Natural killer cell treated with Interleukin-12 subunit alpha and Interleukin-12 subunit beta and Interleukin-15 and Interleukin-18, amount 100 ng/mL, for 72 hours (primary cell): Measurements from ENCODE around the gene ANP32E. TPM values are rescaled to one million over a fixed set of nuclear protein-coding genes. Genes with fewer than 3 reads are reported as not detected.
A peak's percentile ranks its signal among the peaks of the same experiment; 100 is the strongest.
"Not testable (repeated sequence)": the region's sequence is repeated elsewhere in the genome, so short reads cannot be mapped to it uniquely, and the experiment has no call there.

Experiments used
- ATAC-seq, 2 donors: fragments of 150-1000 bp; cut with Tn5 transposase in 1 of 2; sonication (Bioruptor Pico), chemical (Tn5 transposase) in 1 of 2; 2 replicates each; pipeline ENCODE4 v1.10.0; 2021
- DNase-seq: peaks from one replicate; pipeline ENCODE4 v3.0.0; 2022; ENCODE audit warnings: low spot score
- H3K27ac Mint-ChIP-seq, 2 donors: 1 replicate in 1 of 2; 2 replicates in 1 of 2; pipeline ENCODE4 v1.8.0; 2022; ENCODE audit warnings: mixed read lengths in 2 of 2, mild to moderate bottlenecking in 1 of 2, moderate library complexity in 1 of 2
- H3K27me3 Mint-ChIP-seq, 2 donors: 1 replicate in 1 of 2; 2 replicates in 1 of 2; pipeline ENCODE4 v1.8.0; 2022; ENCODE audit warnings: mixed read lengths in 2 of 2
- H3K36me3 Mint-ChIP-seq: one replicate; pipeline ENCODE4 v1.8.0; 2022; ENCODE audit warnings: mixed read lengths
- H3K4me1 Mint-ChIP-seq, 2 donors: 1 replicate in 1 of 2; 2 replicates in 1 of 2; pipeline ENCODE4 v1.8.0; 2022; ENCODE audit warnings: low read depth in 2 of 2, mixed read lengths in 2 of 2, mild to moderate bottlenecking in 1 of 2
- H3K4me3 Mint-ChIP-seq: one replicate; pipeline ENCODE4 v1.8.0; 2022; ENCODE audit warnings: mixed read lengths
- H3K9me3 Mint-ChIP-seq: 2 replicates; pipeline ENCODE4 v1.8.0; 2022; ENCODE audit warnings: mixed read lengths
- total RNA-seq, 2 donors: library from RNA; stranded (reverse); gene quantifications; one replicate each; pipeline ENCODE4 v1.2.3, GENCODE V29; 2022

The ANP32E gene
- total RNA-seq, 2 donors from 2014 or later: 157 to 164 TPM

DNA sequence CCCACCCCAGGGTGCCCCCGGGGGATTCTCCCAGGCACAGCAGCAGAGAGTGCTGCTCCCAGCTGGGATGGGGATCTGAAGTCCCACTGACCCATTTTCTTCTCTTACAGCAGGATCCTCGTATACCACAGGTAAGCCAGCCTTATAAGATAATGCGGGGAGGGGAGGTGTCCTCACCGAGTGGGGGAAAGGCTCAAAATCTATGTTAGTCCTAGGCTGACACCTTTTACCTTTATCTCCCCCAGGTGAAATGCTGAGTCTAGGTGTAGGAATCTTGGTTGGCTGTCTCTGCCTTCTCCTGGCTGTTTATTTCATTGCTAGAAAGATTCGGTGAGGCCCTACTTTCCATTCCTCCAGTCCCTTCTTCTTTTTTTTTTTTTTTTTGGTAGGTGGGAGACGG is 27.6 kb upstream of the ANP32E start:
- Mint-ChIP-seq H3K36me3 (no peaks in the 10 kb centered on the region), H3K9me3 (no peaks in the 10 kb centered on the region), H3K4me3 (no peak overlapping the region), H3K27me3 (peaks cover 7% of the 10 kb centered on the region in 2 donors), H3K27ac (no peak overlapping the region), H3K4me1 (peaks cover 17 to 20% of the 10 kb centered on the region in 2 donors)
- no peak for DNase-seq
- no peak for ATAC-seq

DNA sequence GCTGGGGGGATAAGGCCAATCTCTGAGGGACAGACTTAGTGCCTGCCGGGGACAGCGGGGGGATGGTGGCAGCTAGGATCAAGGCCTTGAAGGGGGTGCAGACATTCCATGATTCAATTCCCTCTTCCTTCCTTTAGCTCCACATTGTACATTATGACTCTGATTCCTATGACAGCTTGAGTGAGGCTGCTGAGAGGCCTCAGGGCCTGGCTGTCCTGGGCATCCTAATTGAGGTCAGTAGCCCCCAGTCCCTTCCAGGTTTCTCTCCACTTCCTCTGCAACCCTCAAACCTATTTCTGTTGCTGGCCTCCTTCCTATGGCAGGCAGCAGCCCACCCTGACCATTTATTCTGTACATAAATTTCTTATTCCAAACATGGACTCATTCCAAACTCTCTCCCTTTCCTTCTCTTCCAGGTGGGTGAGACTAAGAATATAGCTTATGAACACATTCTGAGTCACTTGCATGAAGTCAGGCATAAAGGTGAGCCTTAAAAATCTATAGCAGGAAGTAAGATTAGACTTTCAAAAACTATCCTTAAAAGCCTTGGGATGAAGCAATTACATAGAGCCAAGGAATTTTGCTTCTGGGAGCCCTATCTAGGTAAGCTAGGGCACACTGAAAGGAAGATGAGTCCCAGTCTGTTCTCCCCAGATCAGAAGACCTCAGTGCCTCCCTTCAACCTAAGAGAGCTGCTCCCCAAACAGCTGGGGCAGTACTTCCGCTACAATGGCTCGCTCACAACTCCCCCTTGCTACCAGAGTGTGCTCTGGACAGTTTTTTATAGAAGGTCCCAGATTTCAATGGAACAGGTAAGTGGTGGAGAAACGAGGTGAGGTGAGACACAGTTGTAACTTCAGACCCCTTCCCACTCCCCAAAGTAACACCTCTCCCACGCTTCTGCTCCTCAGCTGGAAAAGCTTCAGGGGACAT is 26.7 kb upstream of the ANP32E start:
- no peak for DNase-seq
- H3K27ac Mint-ChIP-seq: no peak overlapping the region
- peaks cover 11 to 13% of the 10 kb centered on the region in 2 donors for H3K4me1 Mint-ChIP-seq
- H3K27me3 Mint-ChIP-seq: peaks cover 13 to 15% of the 10 kb centered on the region in 2 donors
- no peaks in the 10 kb centered on the region for H3K9me3 Mint-ChIP-seq
- H3K36me3 Mint-ChIP-seq: no peaks in the 10 kb centered on the region
- H3K4me3 Mint-ChIP-seq: no peak overlapping the region
- no peak for ATAC-seq

DNA sequence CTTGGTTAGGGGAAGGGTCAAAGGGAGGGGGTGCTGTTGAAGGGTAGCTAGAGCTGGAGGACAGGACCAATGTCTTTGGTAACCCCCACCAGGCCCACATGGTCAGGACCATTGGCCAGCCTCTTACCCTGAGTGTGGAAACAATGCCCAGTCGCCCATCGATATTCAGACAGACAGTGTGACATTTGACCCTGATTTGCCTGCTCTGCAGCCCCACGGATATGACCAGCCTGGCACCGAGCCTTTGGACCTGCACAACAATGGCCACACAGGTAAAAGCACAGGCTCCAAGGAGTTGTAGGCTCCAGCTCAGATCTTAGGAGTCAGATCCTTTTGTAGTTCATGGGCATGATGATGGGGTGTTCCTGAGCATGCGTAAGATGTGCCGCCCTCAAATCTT is 25.5 kb upstream of the ANP32E start:
- H3K27ac Mint-ChIP-seq: no peak overlapping the region
- peaks cover 4 to 5% of the 10 kb centered on the region in 2 donors for H3K4me1 Mint-ChIP-seq
- no peaks in the 10 kb centered on the region for H3K9me3 Mint-ChIP-seq
- DNase-seq (no peak), ATAC-seq (peak in 1 of 2 donors; percentile 7)
- H3K36me3 Mint-ChIP-seq: no peaks in the 10 kb centered on the region
- no peak overlapping the region for H3K4me3 Mint-ChIP-seq
- peaks cover 22 to 26% of the 10 kb centered on the region in 2 donors for H3K27me3 Mint-ChIP-seq

DNA sequence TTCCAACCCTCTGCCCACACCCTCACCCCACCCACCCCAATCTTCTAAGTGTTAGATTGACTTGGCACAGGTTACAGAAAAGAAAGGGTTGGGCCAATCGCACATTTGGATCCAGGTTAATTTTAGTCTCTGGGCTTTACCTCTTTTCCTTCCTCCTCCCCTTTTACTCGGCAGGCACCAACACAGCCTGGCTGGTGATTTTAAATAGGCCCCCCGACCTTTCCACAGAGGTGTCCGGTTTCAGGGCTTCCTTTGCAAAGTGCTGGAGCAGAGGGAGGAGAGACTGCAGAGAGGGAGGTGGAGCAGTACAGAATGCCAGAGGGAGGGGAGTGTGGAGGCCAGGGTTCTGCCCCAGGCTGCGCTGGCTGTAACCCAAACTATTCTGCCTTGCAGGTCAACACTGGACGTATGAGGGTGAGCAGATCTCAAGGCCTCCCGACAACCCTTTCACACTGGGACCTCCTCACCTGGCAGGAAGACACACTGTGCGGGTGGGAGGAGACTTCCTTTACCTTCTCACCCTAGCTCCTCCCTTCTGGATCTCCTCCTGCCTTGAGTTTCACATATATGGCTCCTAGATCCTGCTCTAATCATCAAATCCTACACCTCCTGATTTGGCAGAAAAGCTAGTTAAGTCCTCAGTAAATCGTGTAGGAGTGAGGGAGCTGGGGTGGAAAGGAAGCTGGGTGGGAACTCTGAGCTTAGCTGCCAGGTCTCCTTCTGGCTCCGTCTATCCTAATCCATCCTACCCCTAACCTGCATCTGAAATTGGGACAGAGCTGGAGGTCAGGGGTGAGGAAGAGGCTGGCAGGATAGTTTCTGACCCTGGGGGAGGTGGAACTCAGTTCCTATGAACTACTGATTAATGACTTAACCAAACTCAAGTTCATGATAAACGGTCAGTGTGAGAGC is 24.1 kb upstream of the ANP32E start:
- Mint-ChIP-seq H3K27ac (no peak overlapping the region), H3K4me3 (no peak overlapping the region), H3K27me3 (peaks cover 30 to 31% of the 10 kb centered on the region in 2 donors), H3K9me3 (no peaks in the 10 kb centered on the region), H3K4me1 (peaks cover 12 to 17% of the 10 kb centered on the region in 2 donors), H3K36me3 (no peaks in the 10 kb centered on the region)
- no peak for DNase-seq
- ATAC-seq: no peak

DNA sequence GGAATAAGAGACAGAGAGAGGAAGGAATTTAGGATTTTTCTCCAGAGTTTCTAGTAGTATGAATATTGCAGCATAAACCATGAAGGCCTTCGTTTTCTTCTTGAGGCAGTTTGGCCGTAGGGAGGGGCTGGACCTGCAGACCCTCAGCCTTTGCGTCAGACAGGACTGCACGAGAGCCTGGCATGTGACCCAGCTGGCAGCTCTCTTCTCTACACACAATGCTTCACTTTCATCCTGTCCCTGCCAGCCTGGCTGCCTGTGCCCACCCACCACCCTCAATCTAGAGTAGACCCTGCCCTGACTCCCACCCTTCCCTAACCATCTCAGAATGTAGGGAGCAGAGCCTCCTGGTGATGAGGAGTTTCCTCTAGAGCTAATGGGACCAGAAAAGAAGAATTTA is 23.3 kb upstream of the ANP32E start:
- H3K4me3 Mint-ChIP-seq: no peak overlapping the region
- DNase-seq (no peak), ATAC-seq (no peak)
- H3K4me1 Mint-ChIP-seq: peaks cover 12 to 17% of the 10 kb centered on the region in 2 donors
- no peaks in the 10 kb centered on the region for H3K36me3 Mint-ChIP-seq
- H3K9me3 Mint-ChIP-seq: no peaks in the 10 kb centered on the region
- H3K27me3 Mint-ChIP-seq: peaks cover 30 to 31% of the 10 kb centered on the region in 2 donors
- H3K27ac Mint-ChIP-seq: no peak overlapping the region

DNA sequence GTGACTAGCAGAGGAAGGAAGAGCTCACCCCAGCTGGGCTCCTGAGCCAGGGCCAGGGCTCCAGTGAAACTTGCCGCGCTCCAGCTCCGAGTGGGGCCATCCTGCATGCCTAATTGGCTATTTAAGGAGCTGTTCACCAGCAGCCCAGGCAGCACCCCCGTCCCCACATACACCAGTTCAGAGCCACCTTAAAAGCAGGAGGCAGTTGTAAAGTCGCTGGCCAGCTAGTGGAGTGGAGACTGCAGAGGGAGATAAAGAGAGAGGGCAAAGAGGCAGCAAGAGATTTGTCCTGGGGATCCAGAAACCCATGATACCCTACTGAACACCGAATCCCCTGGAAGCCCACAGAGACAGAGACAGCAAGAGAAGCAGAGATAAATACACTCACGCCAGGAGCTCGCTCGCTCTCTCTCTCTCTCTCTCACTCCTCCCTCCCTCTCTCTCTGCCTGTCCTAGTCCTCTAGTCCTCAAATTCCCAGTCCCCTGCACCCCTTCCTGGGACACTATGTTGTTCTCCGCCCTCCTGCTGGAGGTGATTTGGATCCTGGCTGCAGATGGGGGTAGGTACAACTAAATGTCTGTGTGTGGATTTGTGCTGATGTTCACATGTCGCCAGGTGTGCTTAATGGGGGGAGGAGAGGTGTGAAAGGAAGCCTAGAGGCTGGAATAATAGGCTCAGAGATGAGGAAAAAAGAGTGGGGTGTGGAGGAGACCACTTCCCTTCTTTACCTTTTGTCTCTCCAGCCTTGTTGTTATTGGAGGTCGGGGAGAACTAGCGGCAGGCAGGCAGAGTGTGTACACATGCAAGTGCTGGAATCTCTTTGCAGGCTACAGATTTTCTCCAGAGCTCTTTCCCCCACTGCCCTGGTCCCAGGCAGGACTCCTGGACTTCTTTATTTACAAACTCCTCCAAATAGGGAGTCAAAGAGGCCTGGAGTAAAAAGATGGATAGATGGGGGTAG is 22.0 kb upstream of the ANP32E start, which contains the start of gene CA14:
Gene CA14, plus strand, starts transcription at position 151 of the 962 bp plus-strand sequence. Its CDS starts 355 bp downstream, at position 506.
- H3K27ac Mint-ChIP-seq: peak within 1 kb of the TSS in 1 of 2 donors; percentile 58
- H3K36me3 Mint-ChIP-seq: no peaks in the 10 kb centered on the region
- no peaks in the 10 kb centered on the region for H3K9me3 Mint-ChIP-seq
- H3K4me3 Mint-ChIP-seq: no peak within 1 kb of the TSS
- ATAC-seq (no peak), DNase-seq (no peak)
- peaks cover 31 to 34% of the 10 kb centered on the region in 2 donors for H3K27me3 Mint-ChIP-seq
- H3K4me1 Mint-ChIP-seq: peaks cover 12 to 17% of the 10 kb centered on the region in 2 donors

DNA sequence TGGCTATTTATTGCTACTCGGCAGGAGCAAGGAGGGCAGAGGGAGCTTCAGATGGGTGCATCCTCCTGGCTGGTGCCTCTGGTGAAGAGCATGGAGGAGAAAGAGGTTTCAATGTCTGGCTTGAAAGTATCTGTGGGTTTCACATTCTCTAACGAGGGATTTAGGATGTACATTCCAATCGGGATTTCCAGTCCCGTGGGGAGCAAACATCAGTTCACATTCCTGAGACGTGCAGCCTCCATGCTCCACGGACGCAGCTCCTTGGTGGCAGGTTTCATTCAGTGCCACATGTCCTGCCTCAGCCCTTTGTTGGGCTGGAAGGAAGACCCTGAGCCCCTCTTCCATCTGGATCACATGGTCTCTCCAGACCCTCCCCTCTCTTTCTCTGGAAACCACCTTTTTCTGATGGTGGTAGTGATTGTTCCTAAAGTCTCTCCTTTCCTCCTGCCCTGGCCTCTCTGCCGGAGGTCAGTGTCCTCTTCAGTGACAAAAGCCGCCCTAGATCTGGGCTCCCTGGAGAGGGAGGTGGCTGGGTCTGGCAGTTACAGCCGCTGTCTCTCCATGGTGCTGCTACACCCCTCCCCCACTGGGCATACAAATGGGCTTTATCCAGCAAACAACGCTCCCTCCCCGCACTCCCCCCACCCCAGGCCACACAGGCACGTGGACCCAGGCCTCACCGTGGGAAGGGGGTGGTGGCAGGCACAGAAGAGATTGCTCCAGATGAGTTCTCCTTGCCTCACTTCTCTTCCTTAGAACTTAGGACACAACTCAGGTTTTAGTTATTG is 20.8 kb upstream of the ANP32E start:
- no peak overlapping the region for H3K4me3 Mint-ChIP-seq
- no peaks in the 10 kb centered on the region for H3K36me3 Mint-ChIP-seq
- H3K9me3 Mint-ChIP-seq: no peaks in the 10 kb centered on the region
- H3K27ac Mint-ChIP-seq: no peak overlapping the region
- H3K27me3 Mint-ChIP-seq: peaks cover 31 to 34% of the 10 kb centered on the region in 2 donors
- DNase-seq: no peak
- H3K4me1 Mint-ChIP-seq: peaks cover 12 to 17% of the 10 kb centered on the region in 2 donors
- no peak for ATAC-seq

DNA sequence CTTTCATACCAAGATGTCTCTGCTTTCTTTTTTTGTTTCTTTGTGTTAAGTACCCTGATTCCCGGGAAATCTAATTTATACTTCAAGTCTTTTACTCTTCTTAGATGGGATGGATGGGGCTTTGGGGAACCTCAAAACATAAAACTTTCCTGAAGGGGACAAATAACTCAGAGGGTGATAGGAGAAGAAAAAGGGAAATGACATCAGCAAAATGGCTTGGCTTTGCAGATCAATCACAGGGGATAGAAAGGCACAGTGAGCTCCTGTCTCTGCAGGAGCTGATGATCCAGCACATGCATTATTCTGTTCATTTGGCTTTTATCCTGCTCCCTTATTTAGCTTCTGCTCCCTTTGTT is 20.3 kb upstream of the ANP32E start:
- DNase-seq: no peak
- Mint-ChIP-seq H3K27me3 (peaks cover 31 to 34% of the 10 kb centered on the region in 2 donors), H3K4me3 (peak overlapping the region; percentile 76), H3K9me3 (no peaks in the 10 kb centered on the region), H3K4me1 (peaks cover 12 to 17% of the 10 kb centered on the region in 2 donors), H3K36me3 (no peaks in the 10 kb centered on the region), H3K27ac (no peak overlapping the region)
- no peak for ATAC-seq

DNA sequence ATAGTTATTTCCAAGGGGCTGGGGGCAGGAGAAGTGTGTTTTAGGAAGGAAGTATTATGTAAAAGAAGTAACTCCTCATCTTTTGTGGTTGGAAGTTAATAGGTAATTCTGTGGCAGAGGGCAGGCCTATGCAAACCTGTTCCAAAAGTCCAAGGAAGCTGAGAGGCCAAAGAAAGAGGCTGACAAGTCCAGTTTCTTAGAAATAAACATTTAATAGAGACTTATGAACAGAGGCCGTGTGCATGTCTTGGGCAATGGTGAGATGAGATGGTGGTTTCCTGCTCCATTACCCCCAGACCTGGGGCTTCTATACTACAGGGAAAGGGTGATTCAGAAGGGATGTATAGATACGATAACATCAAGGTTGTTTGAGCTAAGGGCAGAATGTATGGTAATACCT is 14.0 kb upstream of the ANP32E start:
- H3K4me1 Mint-ChIP-seq: no peaks in the 10 kb centered on the region

DNA sequence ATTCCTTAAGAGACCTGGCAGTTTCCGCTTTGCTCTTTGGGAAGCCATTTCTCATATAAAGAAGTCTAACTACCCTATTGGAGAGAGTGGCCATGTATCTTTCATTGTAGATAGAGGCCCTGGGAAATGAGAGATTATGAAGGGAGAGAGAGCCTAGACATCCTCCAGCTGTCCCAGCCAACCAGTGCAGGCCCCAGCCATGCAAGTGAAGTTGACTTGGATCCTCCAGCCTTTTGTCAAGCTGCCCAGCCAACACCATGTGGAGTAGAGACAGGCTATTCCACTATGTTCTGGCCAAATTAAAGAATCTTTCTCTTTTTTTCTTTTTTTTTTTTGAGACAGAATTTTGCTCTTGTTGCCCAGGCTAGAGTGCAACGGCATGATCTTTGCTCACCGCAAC is 7.1 kb upstream of the ANP32E start:
- H3K27ac Mint-ChIP-seq: no peak overlapping the region
- H3K9me3 Mint-ChIP-seq: no peaks in the 10 kb centered on the region
- DNase-seq: no peak
- no peak overlapping the region for H3K4me3 Mint-ChIP-seq
- ATAC-seq: no peak
- peaks cover 0 to 2% of the 10 kb centered on the region in 2 donors for H3K27me3 Mint-ChIP-seq
- no peaks in the 10 kb centered on the region for H3K4me1 Mint-ChIP-seq
- no peaks in the 10 kb centered on the region for H3K36me3 Mint-ChIP-seq

More for the DNA sequence above, 14.0 kb upstream of the ANP32E start:
- Mint-ChIP-seq H3K36me3 (no peaks in the 10 kb centered on the region), H3K9me3 (no peaks in the 10 kb centered on the region), H3K4me3 (no peak overlapping the region), H3K27ac (no peak overlapping the region), H3K27me3 (peaks cover 0 to 4% of the 10 kb centered on the region in 2 donors)
- ATAC-seq (no peak), DNase-seq (no peak)

DNA sequence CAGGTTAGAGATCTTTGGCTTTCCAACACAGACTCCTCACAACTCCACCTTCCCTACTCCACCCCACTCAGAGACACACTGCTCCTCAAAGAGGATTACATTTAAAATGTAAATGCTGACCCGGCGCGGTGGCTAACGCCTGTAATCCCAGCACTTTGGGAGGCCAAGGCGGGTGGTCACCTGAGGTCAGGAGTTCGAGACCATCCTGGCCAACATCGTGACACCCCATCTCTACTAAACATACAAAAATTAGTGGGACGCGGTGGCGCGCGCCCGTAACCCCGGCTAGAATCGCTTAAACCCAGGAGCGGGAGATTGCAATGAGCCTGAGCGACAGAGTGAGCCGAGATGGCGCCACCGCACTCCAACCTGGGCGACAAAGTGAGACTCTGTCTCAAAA is 1.8 kb upstream of the ANP32E start:
- peaks cover 13 to 16% of the 10 kb centered on the region in 2 donors for H3K4me1 Mint-ChIP-seq
- DNase-seq (no peak), ATAC-seq (no peak)
- no peaks in the 10 kb centered on the region for H3K36me3 Mint-ChIP-seq
- H3K9me3 Mint-ChIP-seq: no peaks in the 10 kb centered on the region
- H3K27ac Mint-ChIP-seq: no peak overlapping the region
- peaks cover 0 to 2% of the 10 kb centered on the region in 2 donors for H3K27me3 Mint-ChIP-seq
- H3K4me3 Mint-ChIP-seq: no peak overlapping the region

DNA sequence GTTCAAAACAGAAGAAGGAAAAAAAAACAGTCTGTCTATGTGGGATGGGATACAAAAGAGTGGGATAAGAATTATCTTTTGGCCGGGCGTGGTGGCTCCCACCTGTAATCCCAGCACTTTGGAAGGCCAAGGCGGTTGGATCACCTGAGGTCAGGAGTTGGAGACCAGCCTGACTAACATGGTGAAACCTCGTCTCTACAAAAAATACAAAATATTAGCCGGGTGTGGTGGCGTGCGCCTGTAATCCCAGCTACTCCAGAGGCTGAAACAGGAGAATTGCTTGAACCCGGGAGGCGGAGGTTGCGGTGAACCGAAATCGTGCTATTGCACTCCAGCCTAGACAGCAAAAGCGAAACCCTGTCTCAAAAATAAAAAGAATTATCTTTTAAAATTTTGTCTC is 1.3 kb upstream of the ANP32E start:
- not testable (repeated sequence) for H3K4me3 Mint-ChIP-seq, DNase-seq, H3K9me3 Mint-ChIP-seq, H3K27ac Mint-ChIP-seq, H3K27me3 Mint-ChIP-seq, H3K36me3 Mint-ChIP-seq, ATAC-seq
- H3K4me1 Mint-ChIP-seq: peaks cover 13 to 18% of the 10 kb centered on the region in 2 donors
